ENCODE results near the gene ADAMTSL1.

Gene ADAMTSL1

DNA sequence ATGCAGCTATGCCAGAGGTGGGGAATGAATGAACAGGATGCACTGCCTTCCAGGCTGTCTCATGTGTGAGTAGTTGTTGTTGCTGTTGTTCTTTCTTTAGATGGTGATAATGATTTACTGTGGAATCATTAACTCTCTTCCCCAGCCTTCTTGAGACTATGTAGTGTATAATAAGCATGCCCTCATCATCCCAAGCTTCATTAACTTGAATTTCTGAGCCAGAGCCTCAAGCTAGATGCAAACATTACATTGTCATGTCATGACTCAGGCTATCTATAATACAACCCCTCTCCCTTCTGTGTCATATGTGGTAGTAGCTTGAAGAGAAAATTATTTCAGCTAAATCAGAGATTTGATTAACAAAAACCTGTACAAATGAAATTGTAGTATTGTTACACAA, 10.0 kb upstream of the ADAMTSL1 start:
- DNase-seq, result no peak

DNA sequence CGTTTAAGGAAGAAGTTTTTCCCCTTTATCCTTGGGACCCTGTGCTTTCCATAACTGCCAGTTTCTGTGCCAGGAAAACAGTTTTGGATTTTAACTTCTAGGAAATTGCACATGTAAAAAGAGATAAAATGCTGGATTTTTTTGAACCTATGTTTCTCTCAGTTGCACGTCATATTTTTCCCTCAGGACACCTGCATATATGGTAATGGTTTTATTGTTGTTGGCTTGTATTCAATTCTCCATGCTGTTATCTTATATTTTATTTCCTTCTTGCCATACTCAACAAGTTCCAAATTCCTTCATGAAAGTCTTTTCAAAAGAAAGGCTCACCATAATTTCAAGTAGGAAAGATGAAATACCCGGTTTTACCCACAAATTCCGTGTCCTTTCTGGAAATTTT, 7.9 kb upstream of the ADAMTSL1 start:
- DNase-seq, result no peak

DNA sequence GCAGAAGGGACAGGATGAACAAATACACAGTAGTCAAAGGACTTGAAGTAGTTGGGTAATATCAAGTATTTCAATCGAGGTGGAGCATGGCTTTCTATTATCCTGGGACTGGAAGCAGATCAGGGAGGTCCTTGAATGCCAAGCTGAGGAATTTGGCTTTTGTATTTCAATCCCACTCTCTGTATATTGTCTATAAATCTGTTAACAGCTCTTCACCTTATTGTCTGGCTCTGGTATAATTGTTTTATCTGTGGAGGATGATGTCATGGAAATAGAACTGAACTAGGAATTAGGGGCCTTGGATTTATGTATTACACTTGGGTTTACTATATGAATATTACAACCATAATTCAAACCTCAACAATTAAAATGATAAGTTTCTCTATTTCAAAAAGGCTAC, 6.3 kb upstream of the ADAMTSL1 start:
- DNase-seq, result no peak

DNA sequence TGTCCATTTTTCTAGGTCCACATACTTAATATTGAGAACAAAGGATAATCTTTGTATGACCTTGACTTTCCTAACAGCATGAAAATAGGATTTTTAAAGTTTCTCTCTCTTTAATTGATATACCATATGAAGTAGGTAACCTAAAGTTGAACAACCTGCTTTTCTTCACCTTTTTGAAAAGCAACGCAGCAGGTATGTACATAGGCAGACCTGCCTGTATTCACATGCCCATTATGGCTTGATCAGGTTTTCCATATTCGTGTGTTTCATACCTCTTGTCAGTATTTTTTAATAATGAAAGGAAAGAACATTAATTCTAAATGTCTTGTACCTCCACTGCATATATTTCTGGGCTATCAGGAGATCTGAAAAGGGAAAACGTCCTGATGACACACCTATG, 1.5 kb upstream of the ADAMTSL1 start:
- DNase-seq, result no peak

DNA sequence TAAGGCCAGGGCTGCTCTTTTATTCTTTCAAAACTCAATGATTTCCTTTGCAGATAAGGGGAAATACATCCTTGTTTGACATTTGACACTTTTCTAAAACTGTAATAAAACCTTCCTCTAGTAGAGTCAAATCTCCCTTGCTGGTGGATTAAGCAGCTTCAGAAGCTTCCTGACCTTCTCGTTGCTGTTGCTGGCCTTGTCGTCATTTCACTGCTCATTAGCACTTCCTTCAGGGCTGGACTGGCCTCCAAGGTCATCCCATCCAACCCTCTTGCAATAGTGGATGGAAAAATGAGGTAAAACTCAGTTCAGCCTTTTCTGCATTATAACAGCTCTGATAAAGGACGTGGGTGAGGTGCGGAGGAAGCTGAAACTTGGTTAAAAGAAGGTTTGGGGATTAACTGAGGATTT, 1.1 kb upstream of the ADAMTSL1 start:
- DNase-seq, result no peak

DNA sequence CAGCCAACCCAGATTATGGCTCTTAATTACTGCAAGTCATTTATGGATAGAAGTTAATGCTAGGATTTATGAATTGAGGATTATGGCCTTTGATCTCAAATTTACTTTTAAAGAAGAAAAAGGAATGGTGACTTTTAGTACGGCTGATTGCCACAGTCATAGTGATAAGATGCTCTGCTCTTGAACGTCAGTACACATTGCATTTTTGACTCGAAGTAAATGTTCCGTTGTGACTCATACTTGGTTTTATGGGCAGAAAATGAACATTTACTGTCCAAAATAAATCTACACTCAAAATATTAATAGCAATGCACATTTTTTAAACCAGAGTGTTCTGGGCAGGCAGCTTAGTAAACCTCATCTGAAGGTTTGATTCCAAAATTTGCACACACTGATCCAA, 830 bp downstream of the ADAMTSL1 start:
- DNase-seq, result no peak

DNA sequence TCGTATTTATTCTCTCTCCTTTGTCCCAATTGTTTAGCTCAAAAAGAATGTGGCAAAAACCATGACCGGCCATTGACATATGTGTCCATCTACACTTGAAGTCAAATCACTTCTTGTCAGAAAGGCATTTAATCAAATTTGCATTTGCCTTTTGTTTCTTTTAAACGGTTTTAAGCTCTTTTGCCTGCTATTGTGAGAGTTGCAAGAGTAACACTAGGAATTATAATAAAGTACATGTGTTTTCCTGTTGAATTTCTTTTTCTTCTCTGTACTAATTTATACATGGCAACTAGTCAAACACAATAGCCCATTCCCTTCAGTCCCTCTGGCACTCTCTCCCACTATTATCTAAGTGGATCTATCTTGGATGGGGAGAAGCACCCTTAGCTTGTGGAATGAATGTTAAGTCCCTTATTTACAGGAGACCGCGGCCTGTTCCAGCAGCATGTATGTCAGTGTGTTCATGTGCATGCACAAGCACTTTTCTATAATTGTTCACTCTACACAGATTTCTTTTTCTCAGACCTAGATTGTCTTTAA, 3.2 kb downstream of the ADAMTSL1 start:
- DNase-seq, result no peak

DNA sequence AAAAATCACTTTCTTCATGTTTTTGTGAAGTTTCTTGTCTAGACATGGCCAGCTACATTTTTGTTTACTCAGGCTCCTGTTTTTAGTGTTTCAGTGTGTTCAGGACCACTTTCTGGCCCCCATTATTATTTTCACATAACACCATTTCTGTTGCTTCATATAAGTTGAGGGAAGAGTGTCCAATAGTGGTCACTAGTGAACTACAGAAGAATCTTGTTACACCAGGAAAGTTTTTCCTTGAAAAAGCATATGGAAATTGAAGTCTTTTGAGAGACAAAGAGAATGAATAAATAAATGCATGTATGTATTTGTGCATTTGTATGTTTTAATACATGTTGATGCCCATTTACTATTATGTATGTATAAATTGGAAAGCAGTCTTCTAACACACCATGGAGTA, 3.8 kb downstream of the ADAMTSL1 start:
- no peak for DNase-seq

DNA sequence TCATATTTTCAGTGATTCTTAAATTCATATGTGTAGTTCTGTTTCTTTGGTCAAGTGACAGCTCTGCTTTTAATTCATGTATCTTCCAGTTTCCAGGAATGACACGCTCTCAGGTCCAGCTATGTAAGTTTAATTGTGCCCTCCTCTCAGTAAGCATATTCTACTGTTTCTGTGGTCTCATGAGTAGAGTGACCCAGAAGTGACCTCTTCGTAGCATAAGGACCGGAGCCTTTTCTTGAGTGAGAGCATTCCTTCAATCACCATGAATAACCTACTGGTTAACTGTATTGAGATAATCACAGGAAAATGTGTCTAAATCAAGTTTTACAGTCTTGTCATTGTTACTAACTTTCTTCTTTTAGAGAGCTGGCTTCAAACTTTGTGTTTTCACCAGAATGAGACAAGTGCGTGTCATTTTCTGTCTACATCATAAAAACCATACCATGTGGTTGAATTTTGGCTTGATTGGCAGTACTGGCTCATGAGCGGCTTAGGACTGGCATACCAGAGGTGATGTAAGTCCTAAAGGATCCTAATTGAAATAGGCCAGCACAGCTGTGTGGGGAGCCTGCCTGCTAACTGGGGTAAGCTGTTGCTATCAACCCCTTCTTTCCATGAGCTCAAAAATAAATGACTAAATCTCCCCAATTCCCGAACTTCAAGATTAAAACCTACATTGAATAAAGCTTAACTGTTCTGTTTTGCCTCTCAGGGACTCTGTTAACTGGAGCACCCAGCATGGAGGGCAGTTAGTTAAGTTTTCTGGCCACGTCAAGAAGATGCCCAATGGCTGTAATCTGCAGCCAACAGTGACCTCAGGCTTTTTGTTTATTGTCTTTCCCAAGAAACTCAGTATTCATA, 4.8 kb downstream of the ADAMTSL1 start:
- DNase-seq, result no peak

DNA sequence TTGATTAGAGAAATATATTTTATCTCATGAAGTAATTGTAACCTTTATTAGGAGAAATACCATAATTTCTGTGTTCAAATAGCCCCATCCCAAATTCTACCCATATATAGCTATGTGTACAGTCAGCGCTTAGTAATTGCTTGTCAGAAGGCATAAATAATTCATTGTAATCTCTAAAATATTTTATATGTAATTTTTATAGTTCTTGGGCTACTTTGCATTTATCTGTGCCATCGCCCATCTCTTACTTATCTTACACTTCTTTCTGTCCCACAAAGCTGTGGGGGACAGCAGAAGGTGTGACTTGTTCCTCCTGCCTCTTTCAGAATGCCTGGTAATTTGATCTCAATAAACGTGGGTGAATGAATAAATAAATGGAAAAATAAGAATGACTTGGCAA, 5.5 kb downstream of the ADAMTSL1 start:
- no peak for DNase-seq

DNA sequence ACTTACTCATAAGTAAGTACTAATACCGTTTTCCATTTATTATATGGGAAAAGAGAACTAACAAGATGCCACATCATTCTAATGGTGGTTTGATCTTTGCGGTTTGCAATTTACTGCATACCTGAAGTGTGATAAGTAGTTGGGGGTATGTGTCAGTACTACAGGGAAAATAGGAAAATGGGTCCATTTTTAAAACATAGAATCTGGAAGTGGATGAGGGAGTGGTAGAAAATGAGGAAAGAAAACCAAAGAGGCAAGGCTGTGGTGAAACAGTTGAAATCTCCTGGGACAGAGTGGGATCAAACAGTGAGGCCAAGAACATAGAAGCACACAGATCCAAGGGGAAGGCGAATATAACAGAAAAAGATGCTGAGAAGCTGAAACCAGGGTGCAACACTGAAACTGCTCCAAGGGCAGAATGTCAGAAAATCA, 6.7 kb downstream of the ADAMTSL1 start:
- no peak for DNase-seq

DNA sequence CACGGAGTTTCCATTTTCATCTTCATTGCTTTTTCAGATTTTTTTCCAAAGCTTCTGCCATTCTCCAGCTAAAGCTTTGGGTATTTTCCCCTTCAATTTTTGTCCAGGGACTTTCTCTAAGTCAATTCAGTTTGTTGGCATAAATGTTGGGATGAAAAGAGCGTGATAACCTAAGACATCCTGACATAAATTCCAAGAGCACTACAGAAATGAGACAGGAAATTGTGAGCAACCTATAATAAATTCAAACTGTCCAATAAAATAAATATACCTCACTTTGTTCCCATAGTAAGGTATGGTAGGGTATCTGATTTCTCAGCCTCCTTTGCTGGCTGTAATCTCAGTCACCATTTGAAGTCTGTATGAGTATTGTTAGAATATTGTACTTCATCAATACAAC, 8.4 kb downstream of the ADAMTSL1 start:
- DNase-seq, result no peak

DNA sequence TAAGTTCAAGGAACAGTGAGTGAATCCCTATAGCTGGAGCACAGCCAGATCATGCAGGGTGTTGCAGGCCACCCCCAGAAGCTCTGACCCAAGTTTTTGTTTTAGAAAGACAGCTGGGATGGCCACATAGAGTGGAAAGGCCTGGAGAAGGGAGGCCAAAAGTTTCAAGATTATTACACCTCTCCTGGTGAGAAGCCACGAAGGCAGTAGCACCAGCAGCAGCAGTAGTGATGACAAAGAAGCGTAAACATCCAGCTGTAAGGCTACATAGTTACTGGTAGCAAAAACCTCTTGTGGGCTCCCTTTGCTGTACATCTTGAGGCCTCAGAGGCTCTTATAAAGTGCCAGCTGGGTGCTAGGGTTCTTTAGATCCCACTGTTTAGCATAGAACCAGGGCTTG, 11.8 kb downstream of the ADAMTSL1 start:
- DNase-seq, result no peak

DNA sequence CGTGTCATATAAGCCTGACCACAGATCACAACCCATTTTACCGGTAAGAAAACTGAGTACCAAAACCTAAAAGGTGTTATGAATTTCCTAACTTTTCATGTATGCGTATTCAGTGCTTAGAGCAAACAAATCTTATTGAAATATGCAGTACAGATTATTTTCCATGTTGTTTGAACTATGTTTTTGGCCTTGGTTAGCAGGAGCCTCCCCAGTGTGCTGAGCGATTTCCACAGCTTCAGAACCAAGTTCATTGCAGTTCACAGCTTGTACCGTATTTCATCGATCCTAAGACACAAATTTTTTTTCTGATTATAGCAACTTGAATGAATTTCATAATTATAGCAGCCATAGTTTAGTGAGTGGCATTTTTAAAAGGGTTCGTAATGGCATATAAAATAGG, 13.7 kb downstream of the ADAMTSL1 start:
- no peak for DNase-seq

DNA sequence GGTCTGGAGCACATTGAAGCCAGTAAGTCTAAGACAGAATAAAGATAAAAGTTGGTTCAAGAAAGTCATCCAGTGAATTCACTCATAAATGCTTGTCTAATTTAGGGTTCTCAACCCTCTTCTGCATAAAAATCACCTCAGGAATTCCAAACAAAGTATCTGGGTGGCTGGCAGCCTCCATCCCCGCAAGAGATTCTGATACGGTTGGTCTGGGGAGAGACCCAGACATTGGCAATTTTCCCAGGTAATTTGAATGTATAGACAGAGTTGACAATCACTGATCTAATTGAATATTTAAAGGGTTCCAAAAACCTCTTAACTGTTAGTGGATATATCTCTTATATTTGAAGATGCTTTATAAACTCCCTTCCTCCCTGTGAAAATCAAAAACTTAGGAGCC, 14.9 kb downstream of the ADAMTSL1 start:
- DNase-seq, result no peak

DNA sequence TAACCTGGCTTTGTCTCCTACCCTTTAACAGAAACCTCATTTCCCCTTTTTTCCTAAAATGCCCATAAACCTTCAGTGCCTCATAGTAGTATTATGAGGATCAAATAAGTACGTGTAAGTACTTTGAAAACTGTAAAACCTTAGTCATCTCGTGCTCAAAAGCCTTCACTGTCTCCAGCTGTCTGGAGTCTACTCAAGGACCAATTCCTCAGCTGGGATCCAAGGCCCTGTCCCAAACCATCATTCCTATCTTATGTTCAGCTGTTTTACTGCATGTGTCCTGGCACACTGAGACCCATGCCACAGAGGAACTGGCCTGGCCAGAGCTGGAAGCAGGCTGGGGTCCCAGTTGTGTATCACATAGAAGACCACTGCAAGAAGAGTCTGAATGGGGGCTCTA, 15.9 kb downstream of the ADAMTSL1 start:
- DNase-seq, result no peak

DNA sequence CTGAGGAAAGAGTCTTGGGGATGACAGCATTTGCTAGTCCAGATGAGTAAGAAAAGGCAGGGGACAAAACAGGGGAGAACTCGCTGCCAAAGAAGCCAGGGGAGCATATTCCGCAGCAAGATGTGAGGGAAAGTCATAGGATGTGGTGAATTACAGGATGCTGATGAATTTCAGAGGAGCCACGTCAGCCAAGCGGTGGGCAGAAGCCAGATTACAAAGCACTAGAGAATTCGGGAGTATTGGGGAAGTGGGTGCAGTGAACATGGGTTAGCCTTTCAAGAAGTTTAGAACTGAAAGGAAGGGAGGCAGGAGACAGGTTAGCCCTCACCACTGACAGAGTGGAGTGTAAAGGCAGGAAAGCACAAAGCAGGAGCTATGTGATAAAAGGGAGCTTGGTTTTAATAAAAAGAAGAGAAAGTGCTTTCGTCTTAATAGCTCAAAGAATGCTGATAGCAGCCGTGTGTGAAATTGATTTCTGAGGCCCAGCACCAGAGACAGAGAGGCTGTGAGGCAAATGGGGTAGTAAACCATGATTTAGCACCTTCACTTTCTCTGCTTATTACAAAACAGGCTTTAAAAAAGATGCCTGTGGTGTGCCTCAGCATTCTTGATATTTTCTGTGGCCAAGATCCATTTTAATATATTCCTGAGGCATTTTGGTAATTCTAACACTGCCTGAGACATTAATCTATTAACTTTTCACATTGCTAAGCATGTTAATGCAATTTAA, 16.9 kb downstream of the ADAMTSL1 start:
- no peak for DNase-seq

DNA sequence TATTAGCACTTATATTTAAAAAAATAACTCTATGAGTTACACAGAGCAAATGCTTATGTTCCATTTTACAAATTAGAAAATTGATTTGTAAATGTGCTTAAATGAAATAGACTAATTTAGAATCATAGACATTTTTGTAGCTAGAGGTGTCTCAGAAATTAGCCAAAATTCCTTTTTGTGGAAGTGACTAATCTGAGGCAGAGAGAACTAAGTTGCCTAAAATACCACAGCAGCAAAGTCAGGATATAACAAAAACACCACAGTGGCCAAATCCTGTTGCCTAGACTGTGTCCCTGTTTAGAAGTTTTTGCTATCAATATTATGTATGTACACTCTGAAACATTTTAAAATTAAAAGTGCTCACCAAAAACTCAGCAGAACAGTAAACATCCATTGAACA, 18.7 kb downstream of the ADAMTSL1 start:
- no peak for DNase-seq

DNA sequence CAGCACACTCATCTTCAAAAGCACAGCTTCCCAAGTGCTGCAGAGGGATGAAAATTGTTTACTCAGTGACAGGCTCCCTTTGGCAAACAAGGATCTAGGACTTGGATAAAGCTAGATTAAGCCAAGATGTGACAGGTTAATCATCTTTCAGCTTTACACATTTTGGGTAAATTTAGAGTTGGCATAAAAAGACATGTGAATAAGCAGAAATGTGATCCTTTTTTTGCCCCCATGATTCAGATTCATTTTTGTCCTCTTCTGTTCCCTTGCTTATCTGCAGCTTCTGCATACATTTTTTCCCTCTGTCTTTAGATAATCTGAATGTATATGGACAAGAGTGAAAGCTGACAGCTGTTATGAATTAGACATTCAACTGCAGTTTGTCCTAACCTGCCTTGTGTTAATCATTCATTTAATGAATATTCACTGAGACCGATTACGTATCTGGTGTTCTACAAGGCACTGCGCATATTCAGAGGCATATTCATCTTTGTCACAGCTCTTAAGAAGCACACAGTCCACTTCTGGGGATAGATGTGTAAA, 19.6 kb downstream of the ADAMTSL1 start:
- no peak for DNase-seq

DNA sequence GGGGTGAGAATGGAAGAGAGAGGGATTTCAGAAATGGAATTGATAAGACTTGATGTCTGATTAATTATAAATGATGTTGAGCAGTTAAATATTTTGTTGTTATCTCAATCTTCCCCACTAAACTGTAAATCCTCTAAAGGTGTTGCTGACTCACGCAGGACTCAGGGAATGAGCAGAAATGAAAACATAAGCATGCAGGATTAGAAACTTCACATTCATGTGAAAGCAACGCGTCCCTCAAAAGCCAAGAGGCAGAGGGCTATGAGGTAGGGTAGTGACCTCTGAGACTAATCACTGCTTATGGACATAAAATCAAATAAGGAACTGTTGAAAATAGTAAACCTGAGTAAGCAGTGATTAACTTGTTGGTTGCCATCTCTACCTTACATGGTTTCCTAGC, 21.1 kb downstream of the ADAMTSL1 start:
- DNase-seq, result no peak

DNA sequence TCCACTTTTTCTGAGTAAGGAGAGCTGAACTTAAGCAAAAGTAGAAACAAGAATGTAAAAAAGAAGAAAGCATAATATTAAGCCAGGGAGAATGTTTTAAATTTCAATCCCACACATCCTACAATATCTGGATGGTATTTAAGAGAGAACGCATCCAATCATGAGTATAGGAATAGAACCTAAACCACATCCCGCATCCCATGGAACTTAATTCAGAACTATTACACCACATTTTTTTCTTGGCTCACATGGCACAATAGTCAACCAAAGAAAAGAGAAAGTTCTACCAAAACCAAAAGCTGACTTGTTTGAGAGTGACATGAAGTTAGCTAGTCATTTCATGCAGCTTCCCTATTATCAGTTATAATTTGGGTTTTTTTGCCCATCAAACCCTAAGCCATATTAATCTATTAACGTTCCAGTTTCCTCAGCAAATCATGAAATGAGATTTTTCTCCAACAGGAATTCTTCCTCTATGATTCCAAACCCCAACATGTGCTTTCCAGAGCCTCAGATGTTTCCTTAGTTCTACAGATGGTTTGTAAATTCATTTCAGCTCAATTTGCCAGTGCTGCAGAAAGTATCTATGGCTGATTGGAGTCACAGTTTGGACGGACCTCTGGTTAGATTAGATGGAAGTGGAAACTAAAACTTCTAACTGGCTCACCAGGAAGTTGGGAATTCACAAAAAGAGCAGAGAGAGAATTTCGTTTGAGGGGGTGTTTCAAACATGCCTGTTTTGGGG, 22.5 kb downstream of the ADAMTSL1 start:
- DNase-seq, result no peak

DNA sequence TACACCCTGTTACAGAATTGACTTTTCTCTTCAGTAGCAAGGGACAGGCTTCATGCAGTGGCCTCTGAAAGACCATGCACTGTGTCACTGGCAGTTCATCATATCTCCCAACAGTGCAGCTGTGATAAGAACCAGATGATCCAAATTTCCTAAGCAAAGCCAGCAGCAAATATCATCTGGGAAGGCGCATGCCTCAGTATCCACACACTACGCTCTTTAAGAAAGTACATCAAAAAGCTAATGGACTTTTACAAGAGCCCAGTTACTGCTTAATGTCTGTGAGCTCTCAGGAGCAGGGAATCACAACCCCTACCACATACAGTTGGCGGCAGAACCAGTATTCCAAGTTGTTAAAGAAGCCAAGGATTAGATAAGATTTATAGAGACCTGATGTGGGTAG, 25.1 kb downstream of the ADAMTSL1 start:
- DNase-seq, result no peak

DNA sequence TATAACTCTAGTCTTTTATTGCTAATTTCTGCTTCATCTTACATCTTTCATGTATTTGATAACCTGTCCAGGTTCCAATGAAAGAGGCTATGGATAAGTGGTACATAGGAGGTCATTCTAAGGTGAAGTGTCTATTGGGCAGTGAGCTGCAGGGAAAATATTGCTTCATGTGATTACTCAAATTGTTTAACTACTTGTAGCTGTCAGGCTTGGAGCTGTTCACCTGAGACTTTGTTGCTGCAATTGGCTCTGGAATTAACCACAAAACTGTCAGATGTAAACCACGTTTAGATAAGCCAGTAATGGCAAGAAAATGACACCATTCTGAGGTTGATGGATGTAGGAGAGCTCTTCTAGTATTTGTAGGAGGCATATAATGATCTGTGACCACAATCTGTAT, 26.0 kb downstream of the ADAMTSL1 start:
- DNase-seq, result no peak

All from MV-4-11 (cell line).